ENCODE measurements around the gene PREB. TPM values are rescaled to one million over a fixed set of nuclear protein-coding genes. Genes with fewer than 3 reads are reported as not detected.
A peak's percentile ranks its signal among the peaks of the same experiment; 100 is the strongest.

Gene PREB
- total and polyA plus RNA-seq, 2 of the 13 experiments (the other 11 are each of a cell fraction or from before 2014, with no cell fraction given): 112 to 192 TPM

DNA sequence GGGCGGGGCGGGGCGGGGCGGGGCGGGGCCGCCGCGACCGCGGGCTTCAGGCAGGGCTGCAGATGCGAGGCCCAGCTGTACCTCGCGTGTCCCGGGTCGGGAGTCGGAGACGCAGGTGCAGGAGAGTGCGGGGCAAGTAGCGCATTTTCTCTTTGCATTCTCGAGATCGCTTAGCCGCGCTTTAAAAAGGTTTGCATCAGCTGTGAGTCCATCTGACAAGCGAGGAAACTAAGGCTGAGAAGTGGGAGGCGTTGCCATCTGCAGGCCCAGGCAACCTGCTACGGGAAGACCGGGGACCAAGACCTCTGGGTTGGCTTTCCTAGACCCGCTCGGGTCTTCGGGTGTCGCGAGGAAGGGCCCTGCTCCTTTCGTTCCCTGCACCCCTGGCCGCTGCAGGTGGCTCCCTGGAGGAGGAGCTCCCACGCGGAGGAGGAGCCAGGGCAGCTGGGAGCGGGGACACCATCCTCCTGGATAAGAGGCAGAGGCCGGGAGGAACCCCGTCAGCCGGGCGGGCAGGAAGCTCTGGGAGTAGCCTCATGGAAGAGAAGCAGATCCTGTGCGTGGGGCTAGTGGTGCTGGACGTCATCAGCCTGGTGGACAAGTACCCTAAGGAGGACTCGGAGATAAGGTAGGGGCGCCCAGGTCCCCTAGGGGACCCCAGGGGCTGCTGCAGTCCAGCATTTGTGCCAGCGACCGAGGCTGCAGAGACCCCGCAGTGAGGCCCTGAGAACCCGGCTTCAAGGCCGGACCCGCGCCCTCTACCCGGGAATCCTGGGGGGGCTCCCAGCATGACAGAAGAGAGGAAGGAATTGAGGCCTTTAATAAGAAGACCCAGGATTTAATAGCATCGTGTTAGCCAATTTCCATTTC is 47.5 kb downstream of the PREB start, which contains the start of gene KHK (continued):
- TF ChIP-seq ZNF878 (CRISPR knock-in tag; IDR thresholded peaks at IDR 0.05) (no peak), ZNF121 (CRISPR knock-in tag; IDR thresholded peaks at IDR 0.05) (no peak), ZNF264 (CRISPR knock-in tag; IDR thresholded peaks at IDR 0.05) (no peak; the same call in 1 of the 2 replicates), SALL2 (CRISPR knock-in tag; IDR thresholded peaks at IDR 0.05) (peak; percentile 34), ADNP (CRISPR knock-in tag; IDR thresholded peaks at IDR 0.05) (no peak), NFE2L1 (CRISPR knock-in tag; IDR thresholded peaks at IDR 0.05; ENCODE audit: borderline replicate concordance) (no peak), ETV6 (CRISPR knock-in tag; conservative IDR thresholded peaks at IDR 0.05) (peak; percentile 7; the same call in 1 of the 2 replicates), HOXA9 (CRISPR knock-in tag; IDR thresholded peaks at IDR 0.05; ENCODE audit: borderline replicate concordance) (0 out of 2 replicates have a peak, but pooled peaks have one; percentile 54), ZNF230 (CRISPR knock-in tag; IDR thresholded peaks at IDR 0.05) (no peak), PRPF4 (IDR thresholded peaks at IDR 0.05; ENCODE audit: low read depth, low read length, poor library complexity, severe bottlenecking) (no peak), ZNF543 (CRISPR knock-in tag; IDR thresholded peaks at IDR 0.05) (no peak; the same call in 1 of the 2 replicates), ZBTB7A (CRISPR knock-in tag; IDR thresholded peaks at IDR 0.05) (no peak), HCFC1 (IDR thresholded peaks at IDR 0.05; ENCODE audit: low read depth, low read length) (no peak), ESRRA (CRISPR knock-in tag; IDR thresholded peaks at IDR 0.05; ENCODE audit: low read depth) (no peak), HMGA1 (CRISPR knock-in tag; conservative IDR thresholded peaks at IDR 0.05) (no peak), SNRNP70 (IDR thresholded peaks at IDR 0.05; ENCODE audit: low read depth, low read length) (no peak), ZNF788 (CRISPR knock-in tag; IDR thresholded peaks at IDR 0.05; ENCODE audit: borderline replicate concordance) (peak; percentile 72; the same call in 1 of the 2 replicates), CCDC6 (CRISPR knock-in tag; IDR thresholded peaks at IDR 0.05) (no peak; the same call in 1 of the 2 replicates), POLR2A (IDR thresholded peaks at IDR 0.05; ENCODE audit: insufficient read depth in 1 of 2, low read depth in 2 of 2, low read length in 2 of 2) (peak in 1 of 2 experiments; percentile 61; a peak in 1 of 4 replicates), ZSCAN21 (CRISPR knock-in tag; IDR thresholded peaks at IDR 0.05; ENCODE audit: borderline replicate concordance) (no peak), ZNF737 (CRISPR knock-in tag; IDR thresholded peaks at IDR 0.05; ENCODE audit: borderline replicate concordance) (no peak), YEATS4 (CRISPR knock-in tag; IDR thresholded peaks at IDR 0.05; ENCODE audit: borderline replicate concordance) (no peak; the same call in 1 of the 2 replicates)
- TF ChIP-seq, protein P1, sequence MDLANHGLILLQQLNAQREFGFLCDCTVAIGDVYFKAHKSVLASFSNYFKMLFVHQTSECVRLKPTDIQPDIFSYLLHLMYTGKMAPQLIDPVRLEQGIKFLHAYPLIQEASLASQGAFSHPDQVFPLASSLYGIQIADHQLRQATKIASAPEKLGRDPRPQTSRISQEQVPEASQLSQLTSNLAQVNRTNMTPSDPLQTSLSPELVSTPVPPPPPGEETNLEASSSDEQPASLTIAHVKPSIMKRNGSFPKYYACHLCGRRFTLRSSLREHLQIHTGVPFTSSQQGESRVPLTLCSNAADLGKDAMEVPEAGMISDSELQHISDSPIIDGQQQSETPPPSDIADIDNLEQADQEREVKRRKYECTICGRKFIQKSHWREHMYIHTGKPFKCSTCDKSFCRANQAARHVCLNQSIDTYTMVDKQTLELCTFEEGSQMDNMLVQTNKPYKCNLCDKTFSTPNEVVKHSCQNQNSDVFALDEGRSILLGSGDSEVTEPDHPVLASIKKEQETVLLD (CRISPR knock-in tag; IDR thresholded peaks at IDR 0.05; ENCODE audit: low read depth): no peak; the same call in 1 of the 2 replicates
- TF ChIP-seq, protein P2, sequence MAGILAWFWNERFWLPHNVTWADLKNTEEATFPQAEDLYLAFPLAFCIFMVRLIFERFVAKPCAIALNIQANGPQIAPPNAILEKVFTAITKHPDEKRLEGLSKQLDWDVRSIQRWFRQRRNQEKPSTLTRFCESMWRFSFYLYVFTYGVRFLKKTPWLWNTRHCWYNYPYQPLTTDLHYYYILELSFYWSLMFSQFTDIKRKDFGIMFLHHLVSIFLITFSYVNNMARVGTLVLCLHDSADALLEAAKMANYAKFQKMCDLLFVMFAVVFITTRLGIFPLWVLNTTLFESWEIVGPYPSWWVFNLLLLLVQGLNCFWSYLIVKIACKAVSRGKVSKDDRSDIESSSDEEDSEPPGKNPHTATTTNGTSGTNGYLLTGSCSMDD (CRISPR knock-in tag; IDR thresholded peaks at IDR 0.05): no peak
- TF ChIP-seq, protein P3, sequence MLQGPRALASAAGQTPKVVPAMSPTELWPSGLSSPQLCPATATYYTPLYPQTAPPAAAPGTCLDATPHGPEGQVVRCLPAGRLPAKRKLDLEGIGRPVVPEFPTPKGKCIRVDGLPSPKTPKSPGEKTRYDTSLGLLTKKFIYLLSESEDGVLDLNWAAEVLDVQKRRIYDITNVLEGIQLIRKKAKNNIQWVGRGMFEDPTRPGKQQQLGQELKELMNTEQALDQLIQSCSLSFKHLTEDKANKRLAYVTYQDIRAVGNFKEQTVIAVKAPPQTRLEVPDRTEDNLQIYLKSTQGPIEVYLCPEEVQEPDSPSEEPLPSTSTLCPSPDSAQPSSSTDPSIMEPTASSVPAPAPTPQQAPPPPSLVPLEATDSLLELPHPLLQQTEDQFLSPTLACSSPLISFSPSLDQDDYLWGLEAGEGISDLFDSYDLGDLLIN (CRISPR knock-in tag; IDR thresholded peaks at IDR 0.05; ENCODE audit: borderline replicate concordance): no peak
- TF ChIP-seq, protein P4, sequence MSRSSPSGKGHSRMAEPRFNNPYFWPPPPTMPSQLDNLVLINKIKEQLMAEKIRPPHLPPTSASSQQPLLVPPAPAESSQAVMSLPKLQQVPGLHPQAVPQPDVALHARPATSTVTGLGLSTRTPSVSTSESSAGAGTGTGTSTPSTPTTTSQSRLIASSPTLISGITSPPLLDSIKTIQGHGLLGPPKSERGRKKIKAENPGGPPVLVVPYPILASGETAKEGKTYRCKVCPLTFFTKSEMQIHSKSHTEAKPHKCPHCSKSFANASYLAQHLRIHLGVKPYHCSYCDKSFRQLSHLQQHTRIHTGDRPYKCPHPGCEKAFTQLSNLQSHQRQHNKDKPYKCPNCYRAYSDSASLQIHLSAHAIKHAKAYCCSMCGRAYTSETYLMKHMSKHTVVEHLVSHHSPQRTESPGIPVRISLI (CRISPR knock-in tag; IDR thresholded peaks at IDR 0.05; ENCODE audit: borderline replicate concordance): no peak

All from HepG2 (cell line).